ENCODE measurements around the gene CD46.

The CD46 gene

GRCh38 chr1:207825719-207826556 is 74.1 kb downstream of the CD46 start:
- peak; percentile 70 to 76 (median 72) for DNase-seq
- no peaks in the 10 kb centered on the region for H3K36me3 ChIP-seq (ENCODE audit: control insufficient read depth, insufficient read depth, low read length)
- H3K27ac ChIP-seq (ENCODE audit: insufficient read depth, low read length, poor library complexity, severe bottlenecking): peak overlapping the region; percentile 89
- no peaks in the 10 kb centered on the region for H3K27me3 ChIP-seq (replicated peaks; ENCODE audit: control insufficient read depth, insufficient read depth, low read length, poor library complexity, severe bottlenecking)
- H3K4me3 ChIP-seq (ENCODE audit: insufficient read depth, low read depth, low read length, poor library complexity, severe bottlenecking): peak overlapping the region; percentile 40
- H3K9me3 ChIP-seq (ENCODE audit: control insufficient read depth, low read length): no peaks in the 10 kb centered on the region
- H3K4me1 ChIP-seq (ENCODE audit: control insufficient read depth, insufficient read depth, low read length, poor library complexity, severe bottlenecking): peaks cover 48% of the 10 kb centered on the region

- no peak for DNase-seq
- no peaks in the 10 kb centered on the region for H3K27me3 ChIP-seq (replicated peaks; ENCODE audit: control insufficient read depth, insufficient read depth, low read length, poor library complexity, severe bottlenecking)
- H3K4me1 ChIP-seq (ENCODE audit: control insufficient read depth, insufficient read depth, low read length, poor library complexity, severe bottlenecking): peaks cover 51% of the 10 kb centered on the region
- H3K9me3 ChIP-seq (ENCODE audit: control insufficient read depth, low read length): no peaks in the 10 kb centered on the region
- no peaks in the 10 kb centered on the region for H3K36me3 ChIP-seq (ENCODE audit: control insufficient read depth, insufficient read depth, low read length)
- peak overlapping the region; percentile 89 for H3K27ac ChIP-seq (ENCODE audit: insufficient read depth, low read length, poor library complexity, severe bottlenecking)
- H3K4me3 ChIP-seq (ENCODE audit: insufficient read depth, low read depth, low read length, poor library complexity, severe bottlenecking): peak overlapping the region; percentile 40
Measured at GRCh38 chr1:207826557-207827487, 75.0 kb downstream of the CD46 start.

GRCh38 chr1:207827488-207827830 is 75.6 kb downstream of the CD46 start:
- Histone ChIP-seq H3K9me3 (ENCODE audit: control insufficient read depth, low read length) (no peaks in the 10 kb centered on the region), H3K27ac (ENCODE audit: insufficient read depth, low read length, poor library complexity, severe bottlenecking) (peak overlapping the region; percentile 89), H3K27me3 (replicated peaks; ENCODE audit: control insufficient read depth, insufficient read depth, low read length, poor library complexity, severe bottlenecking) (no peaks in the 10 kb centered on the region), H3K36me3 (ENCODE audit: control insufficient read depth, insufficient read depth, low read length) (no peaks in the 10 kb centered on the region), H3K4me1 (ENCODE audit: control insufficient read depth, insufficient read depth, low read length, poor library complexity, severe bottlenecking) (peaks cover 49% of the 10 kb centered on the region), H3K4me3 (ENCODE audit: insufficient read depth, low read depth, low read length, poor library complexity, severe bottlenecking) (no peak overlapping the region)
- DNase-seq: no peak

GRCh38 chr1:207828046-207828445 is 76.2 kb downstream of the CD46 start:
- H3K9me3 ChIP-seq (ENCODE audit: control insufficient read depth, low read length): no peaks in the 10 kb centered on the region
- no peak overlapping the region for H3K4me3 ChIP-seq (ENCODE audit: insufficient read depth, low read depth, low read length, poor library complexity, severe bottlenecking)
- DNase-seq: no peak
- peaks cover 48% of the 10 kb centered on the region for H3K4me1 ChIP-seq (ENCODE audit: control insufficient read depth, insufficient read depth, low read length, poor library complexity, severe bottlenecking)
- H3K27ac ChIP-seq (ENCODE audit: insufficient read depth, low read length, poor library complexity, severe bottlenecking): peak overlapping the region; percentile 27
- H3K36me3 ChIP-seq (ENCODE audit: control insufficient read depth, insufficient read depth, low read length): no peaks in the 10 kb centered on the region
- H3K27me3 ChIP-seq (replicated peaks; ENCODE audit: control insufficient read depth, insufficient read depth, low read length, poor library complexity, severe bottlenecking): no peaks in the 10 kb centered on the region

GRCh38 chr1:207828485-207829158 is 76.8 kb downstream of the CD46 start:
- no peaks in the 10 kb centered on the region for H3K9me3 ChIP-seq (ENCODE audit: control insufficient read depth, low read length)
- H3K4me3 ChIP-seq (ENCODE audit: insufficient read depth, low read depth, low read length, poor library complexity, severe bottlenecking): no peak overlapping the region
- peaks cover 44% of the 10 kb centered on the region for H3K4me1 ChIP-seq (ENCODE audit: control insufficient read depth, insufficient read depth, low read length, poor library complexity, severe bottlenecking)
- H3K27ac ChIP-seq (ENCODE audit: insufficient read depth, low read length, poor library complexity, severe bottlenecking): peak overlapping the region; percentile 27
- no peaks in the 10 kb centered on the region for H3K36me3 ChIP-seq (ENCODE audit: control insufficient read depth, insufficient read depth, low read length)
- no peaks in the 10 kb centered on the region for H3K27me3 ChIP-seq (replicated peaks; ENCODE audit: control insufficient read depth, insufficient read depth, low read length, poor library complexity, severe bottlenecking)
- peak; percentile 37 to 52 (median 44) for DNase-seq

- no peaks in the 10 kb centered on the region for H3K27me3 ChIP-seq (replicated peaks; ENCODE audit: control insufficient read depth, insufficient read depth, low read length, poor library complexity, severe bottlenecking)
- DNase-seq: no peak
- H3K4me3 ChIP-seq (ENCODE audit: insufficient read depth, low read depth, low read length, poor library complexity, severe bottlenecking): no peak overlapping the region
- H3K9me3 ChIP-seq (ENCODE audit: control insufficient read depth, low read length): no peaks in the 10 kb centered on the region
- H3K27ac ChIP-seq (ENCODE audit: insufficient read depth, low read length, poor library complexity, severe bottlenecking): no peak overlapping the region
- H3K4me1 ChIP-seq (ENCODE audit: control insufficient read depth, insufficient read depth, low read length, poor library complexity, severe bottlenecking): peaks cover 38% of the 10 kb centered on the region
- no peaks in the 10 kb centered on the region for H3K36me3 ChIP-seq (ENCODE audit: control insufficient read depth, insufficient read depth, low read length)
Measured at GRCh38 chr1:207829576-207829975, 77.7 kb downstream of the CD46 start.

- Histone ChIP-seq H3K4me3 (ENCODE audit: insufficient read depth, low read depth, low read length, poor library complexity, severe bottlenecking) (no peak overlapping the region), H3K4me1 (ENCODE audit: control insufficient read depth, insufficient read depth, low read length, poor library complexity, severe bottlenecking) (peaks cover 31% of the 10 kb centered on the region), H3K27ac (ENCODE audit: insufficient read depth, low read length, poor library complexity, severe bottlenecking) (no peak overlapping the region), H3K9me3 (ENCODE audit: control insufficient read depth, low read length) (no peaks in the 10 kb centered on the region), H3K36me3 (ENCODE audit: control insufficient read depth, insufficient read depth, low read length) (no peaks in the 10 kb centered on the region), H3K27me3 (replicated peaks; ENCODE audit: control insufficient read depth, insufficient read depth, low read length, poor library complexity, severe bottlenecking) (no peaks in the 10 kb centered on the region)
- DNase-seq: no peak
Measured at GRCh38 chr1:207830788-207831187, 78.9 kb downstream of the CD46 start.

GRCh38 chr1:207831517-207832327 is 79.9 kb downstream of the CD46 start:
- Histone ChIP-seq H3K27me3 (replicated peaks; ENCODE audit: control insufficient read depth, insufficient read depth, low read length, poor library complexity, severe bottlenecking) (no peaks in the 10 kb centered on the region), H3K4me1 (ENCODE audit: control insufficient read depth, insufficient read depth, low read length, poor library complexity, severe bottlenecking) (peaks cover 28% of the 10 kb centered on the region), H3K36me3 (ENCODE audit: control insufficient read depth, insufficient read depth, low read length) (no peaks in the 10 kb centered on the region), H3K9me3 (ENCODE audit: control insufficient read depth, low read length) (no peaks in the 10 kb centered on the region), H3K4me3 (ENCODE audit: insufficient read depth, low read depth, low read length, poor library complexity, severe bottlenecking) (no peak overlapping the region), H3K27ac (ENCODE audit: insufficient read depth, low read length, poor library complexity, severe bottlenecking) (peak overlapping the region; percentile 69)
- peak; percentile 14 to 25 (median 15) for DNase-seq

- Histone ChIP-seq H3K4me1 (ENCODE audit: control insufficient read depth, insufficient read depth, low read length, poor library complexity, severe bottlenecking) (peaks cover 32% of the 10 kb centered on the region), H3K4me3 (ENCODE audit: insufficient read depth, low read depth, low read length, poor library complexity, severe bottlenecking) (no peak overlapping the region), H3K9me3 (ENCODE audit: control insufficient read depth, low read length) (no peaks in the 10 kb centered on the region), H3K27me3 (replicated peaks; ENCODE audit: control insufficient read depth, insufficient read depth, low read length, poor library complexity, severe bottlenecking) (no peaks in the 10 kb centered on the region), H3K36me3 (ENCODE audit: control insufficient read depth, insufficient read depth, low read length) (no peaks in the 10 kb centered on the region), H3K27ac (ENCODE audit: insufficient read depth, low read length, poor library complexity, severe bottlenecking) (peak overlapping the region; percentile 69)
- no peak for DNase-seq
Measured at GRCh38 chr1:207832796-207833195, 80.9 kb downstream of the CD46 start.
